ENCODE data around the gene SLC6A3.

- TF ChIP-seq CTCF (conservative IDR thresholded peaks at IDR 0.05 in 1 of 2, IDR thresholded peaks at IDR 0.05 in 1 of 2; ENCODE audit: low read depth in 1 of 2, low read length in 2 of 2) = no peak
- TF ChIP-seq EZH2 (IDR thresholded peaks at IDR 0.05; ENCODE audit: low read length, missing control alignments) = no peak
These were observed 20.5 kb downstream of the SLC6A3 start for GRCh38 chr5:1424716-1425115.

Data from fibroblast of lung (primary cell).